Measurements from ENCODE around the gene CHMP2B.
"Not testable (repeated sequence)": the region's sequence is repeated elsewhere in the genome, so short reads cannot be mapped to it uniquely, and the experiment has no call there.

DNA sequence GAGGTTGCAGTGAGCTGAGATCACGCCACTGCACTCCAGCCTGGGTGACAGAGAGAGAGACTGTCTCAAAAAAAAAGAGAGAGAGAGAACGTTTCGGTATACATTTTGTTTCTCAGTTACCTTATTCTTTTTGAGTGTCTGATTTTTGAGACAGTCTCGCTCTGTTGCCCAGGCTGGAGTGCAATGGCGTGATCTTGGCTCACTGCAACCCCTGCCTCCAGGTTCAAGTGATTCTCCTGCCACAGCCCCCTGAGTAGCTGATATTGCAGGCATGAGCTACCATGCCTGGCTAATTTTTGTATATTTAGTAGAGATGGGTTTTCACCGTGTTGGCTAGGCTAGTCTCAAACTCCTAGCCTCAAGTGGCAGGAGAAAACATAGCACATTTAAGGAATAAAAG lies 21.1 kb downstream of the CHMP2B start:
- TF ChIP-seq, protein P1, sequence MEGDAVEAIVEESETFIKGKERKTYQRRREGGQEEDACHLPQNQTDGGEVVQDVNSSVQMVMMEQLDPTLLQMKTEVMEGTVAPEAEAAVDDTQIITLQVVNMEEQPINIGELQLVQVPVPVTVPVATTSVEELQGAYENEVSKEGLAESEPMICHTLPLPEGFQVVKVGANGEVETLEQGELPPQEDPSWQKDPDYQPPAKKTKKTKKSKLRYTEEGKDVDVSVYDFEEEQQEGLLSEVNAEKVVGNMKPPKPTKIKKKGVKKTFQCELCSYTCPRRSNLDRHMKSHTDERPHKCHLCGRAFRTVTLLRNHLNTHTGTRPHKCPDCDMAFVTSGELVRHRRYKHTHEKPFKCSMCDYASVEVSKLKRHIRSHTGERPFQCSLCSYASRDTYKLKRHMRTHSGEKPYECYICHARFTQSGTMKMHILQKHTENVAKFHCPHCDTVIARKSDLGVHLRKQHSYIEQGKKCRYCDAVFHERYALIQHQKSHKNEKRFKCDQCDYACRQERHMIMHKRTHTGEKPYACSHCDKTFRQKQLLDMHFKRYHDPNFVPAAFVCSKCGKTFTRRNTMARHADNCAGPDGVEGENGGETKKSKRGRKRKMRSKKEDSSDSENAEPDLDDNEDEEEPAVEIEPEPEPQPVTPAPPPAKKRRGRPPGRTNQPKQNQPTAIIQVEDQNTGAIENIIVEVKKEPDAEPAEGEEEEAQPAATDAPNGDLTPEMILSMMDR (IDR thresholded peaks at IDR 0.05) = not testable (repeated sequence)
- not testable (repeated sequence) for TF ChIP-seq EP300, POLR2A (IDR thresholded peaks at IDR 0.05)

Measured in upper lobe of left lung (tissue), 4 donors.